Measurements from ENCODE around the gene TMPRSS6.

Gene TMPRSS6

DNA sequence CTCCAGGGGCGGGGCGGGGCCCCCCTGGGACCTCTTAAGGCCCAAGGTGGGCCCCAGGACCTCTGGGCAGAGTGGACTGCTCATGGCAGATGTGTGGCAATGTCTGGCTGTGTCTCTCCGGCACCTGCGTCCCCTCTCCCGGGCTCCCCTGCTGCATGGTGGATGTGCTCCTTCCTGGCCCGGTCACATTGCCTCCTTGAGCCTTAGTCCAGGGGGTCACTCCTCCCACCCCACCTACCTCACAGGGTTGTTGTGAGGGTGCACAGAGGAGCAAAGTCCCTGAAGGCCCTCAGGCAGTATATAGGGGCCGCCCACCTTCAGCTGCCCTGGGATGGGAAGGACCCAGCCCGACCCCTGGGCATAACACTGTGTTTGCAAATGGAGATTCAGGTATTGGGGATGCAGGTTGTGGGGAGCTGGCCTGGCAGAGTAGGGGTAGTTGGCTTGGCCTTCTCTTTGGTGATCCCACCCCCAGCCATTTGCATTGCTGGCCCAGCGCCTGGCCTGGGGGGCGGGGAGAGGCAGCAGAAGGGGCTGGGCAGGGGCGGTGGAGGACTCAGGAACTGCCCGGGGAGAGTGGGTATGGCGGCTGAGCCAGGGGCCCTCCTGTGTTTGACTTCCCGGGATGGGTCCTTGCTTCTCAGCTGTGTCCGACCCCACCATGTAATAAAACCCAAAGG is 46.7 kb downstream of the TMPRSS6 start:
- no peak for DNase-seq

DNA sequence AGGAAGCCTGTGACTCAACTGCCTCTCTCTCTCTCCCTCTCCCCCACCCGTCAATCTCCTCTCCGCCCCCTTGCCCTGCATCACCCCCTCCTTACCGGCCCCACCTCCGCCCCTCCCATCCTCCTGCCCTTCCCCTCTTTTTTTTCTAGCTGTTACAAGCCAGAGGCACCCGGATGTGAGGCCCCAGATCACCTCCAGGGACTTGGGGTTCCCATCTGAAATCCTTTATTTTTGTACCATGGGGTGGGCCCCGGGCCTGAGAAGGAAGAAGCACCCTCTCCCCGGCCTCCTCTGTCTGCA is 47.2 kb downstream of the TMPRSS6 start:
- DNase-seq = no peak

DNA sequence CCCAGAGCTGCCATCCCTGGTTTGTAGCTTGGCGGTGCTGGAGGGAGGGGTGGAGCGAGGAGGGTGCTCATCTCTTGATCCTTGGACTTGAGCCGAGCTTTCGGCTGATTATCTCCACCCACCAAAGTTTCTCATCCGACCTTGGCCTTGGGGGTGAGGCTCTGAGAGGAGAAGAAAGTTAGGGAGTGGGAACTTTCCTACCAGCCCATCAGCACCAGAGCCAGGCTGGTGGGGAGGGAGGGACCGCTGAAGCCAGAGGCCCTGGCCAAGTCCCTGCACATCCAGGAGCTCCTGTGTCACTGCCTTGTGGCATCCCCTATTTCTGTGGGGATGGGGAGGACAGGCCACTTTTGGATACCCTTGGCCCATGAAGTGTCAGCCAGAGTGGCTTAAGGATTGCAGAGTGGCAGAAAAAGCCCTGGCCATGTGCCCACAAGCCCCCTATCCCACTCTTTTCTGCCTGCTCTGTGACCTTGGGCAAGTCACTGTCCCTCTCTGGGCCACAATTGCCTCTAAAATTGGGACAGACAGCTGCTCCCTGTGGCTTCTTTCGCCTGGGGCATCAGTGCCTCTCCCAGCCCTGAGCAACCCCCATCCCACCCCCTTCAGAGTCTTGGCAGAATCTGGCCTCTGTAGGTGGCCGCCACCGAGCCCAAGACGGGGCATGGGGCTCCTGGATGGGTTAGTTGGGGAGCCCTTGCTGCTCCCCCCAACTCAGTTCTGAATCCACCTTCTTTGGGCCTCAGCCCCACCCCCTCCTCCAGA is 47.7 kb downstream of the TMPRSS6 start:
- DNase-seq = no peak

DNA sequence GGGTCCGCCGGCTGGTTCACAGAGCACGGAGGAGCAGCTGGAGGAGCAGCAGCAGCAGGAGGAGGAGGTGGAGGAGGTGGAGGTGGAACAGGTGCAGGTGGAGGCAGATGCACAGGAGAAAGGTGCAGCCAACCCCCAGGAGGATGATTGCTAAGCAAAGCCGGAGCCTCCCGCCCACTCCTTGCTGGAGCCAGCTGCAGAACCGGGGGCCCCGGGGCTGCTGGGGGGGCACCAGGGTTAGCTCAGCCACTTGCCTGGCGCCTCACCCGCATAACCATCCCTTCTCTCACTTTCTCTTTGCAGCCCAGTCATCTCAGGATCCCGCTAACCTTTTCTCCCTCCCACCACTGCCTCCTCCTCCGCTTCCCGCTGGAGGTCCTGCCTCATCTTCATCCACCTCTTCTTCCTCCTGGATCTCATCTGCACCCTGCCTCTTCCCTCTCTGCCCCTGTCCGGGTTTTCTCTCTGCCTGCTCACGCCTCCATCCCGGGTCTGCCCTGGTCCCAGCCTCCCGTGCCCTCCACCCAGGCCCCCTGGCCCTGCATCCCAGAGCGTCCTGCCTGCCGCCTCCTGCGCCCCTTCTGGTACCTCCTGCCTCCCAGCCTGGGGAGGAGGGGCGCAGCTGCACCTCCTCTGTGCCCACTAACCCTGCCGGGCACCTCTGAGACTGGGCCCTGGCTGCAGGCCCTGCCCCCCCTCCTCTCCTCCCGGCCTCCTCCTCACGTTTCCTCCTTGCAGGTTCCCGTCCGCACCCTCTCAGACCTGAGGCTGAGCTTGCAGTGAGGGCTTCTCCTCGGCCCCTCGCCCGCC is 48.5 kb downstream of the TMPRSS6 start:
- DNase-seq = no peak

DNA sequence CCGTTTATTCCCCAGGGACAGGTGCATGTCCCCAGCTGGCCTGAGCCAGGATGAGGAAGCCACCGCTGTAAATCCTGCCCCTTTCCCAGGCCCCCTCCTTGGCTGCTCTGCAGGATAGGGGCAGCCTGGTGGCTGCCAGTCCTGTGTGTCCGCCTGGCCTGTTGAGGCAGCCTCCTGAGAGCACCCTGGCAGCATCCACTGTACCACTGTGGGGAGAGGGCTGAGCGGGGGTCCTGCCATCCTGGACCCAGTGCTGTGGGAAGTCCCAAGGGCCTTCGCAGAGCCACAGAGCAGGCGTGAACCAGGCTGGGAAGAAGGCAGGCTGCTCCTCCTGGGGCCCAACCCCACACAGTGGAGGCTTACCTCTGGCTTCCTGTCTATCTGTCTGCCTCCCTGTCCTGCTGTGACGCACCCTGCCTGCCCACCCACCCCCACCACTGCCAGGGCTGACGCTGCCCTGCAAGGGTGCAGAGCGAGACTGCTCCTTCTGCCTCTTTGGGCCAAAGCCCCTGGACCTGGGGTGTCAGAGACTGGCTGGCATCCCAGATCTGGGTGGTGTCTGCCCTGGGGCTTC is 49.5 kb downstream of the TMPRSS6 start:
- DNase-seq = no peak

DNA sequence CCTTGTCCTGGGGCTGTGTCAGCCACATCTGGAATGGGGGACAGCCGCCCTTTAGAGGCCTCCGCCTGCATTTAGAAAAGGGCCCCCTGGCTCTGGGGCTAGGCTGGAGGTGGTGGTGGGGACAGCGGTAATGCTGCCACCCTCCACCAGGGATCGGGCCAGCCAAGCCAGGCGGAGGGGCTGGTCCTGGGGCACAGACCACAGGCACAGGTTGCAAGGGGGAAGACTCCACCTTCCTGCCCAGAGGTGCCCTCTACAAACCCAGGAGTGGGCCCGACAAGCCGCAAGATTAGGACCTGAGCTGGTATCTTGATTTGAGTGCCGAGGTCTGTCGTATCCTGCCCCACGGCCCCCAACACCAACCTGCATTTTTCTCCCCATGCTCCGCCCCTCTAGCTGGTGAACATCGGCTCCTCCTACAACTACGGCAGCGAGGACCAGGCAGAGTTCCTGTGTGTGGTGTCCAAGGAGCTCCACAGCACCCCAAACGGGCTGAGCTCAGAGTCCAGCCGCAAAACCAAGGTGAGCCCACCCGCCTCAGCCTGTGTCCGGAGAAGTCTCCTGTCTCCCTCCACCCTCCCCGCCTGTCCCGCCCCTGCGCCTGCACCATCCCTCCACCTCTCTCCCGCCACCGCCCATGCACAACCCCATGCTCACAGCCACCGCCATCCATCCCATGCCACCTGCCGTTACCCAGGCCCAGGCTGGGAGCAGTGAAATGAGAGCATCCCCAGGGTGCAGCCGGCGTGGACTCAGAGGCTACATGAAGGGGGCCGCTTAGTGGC is 50.4 kb downstream of the TMPRSS6 start:
- no peak for DNase-seq

DNA sequence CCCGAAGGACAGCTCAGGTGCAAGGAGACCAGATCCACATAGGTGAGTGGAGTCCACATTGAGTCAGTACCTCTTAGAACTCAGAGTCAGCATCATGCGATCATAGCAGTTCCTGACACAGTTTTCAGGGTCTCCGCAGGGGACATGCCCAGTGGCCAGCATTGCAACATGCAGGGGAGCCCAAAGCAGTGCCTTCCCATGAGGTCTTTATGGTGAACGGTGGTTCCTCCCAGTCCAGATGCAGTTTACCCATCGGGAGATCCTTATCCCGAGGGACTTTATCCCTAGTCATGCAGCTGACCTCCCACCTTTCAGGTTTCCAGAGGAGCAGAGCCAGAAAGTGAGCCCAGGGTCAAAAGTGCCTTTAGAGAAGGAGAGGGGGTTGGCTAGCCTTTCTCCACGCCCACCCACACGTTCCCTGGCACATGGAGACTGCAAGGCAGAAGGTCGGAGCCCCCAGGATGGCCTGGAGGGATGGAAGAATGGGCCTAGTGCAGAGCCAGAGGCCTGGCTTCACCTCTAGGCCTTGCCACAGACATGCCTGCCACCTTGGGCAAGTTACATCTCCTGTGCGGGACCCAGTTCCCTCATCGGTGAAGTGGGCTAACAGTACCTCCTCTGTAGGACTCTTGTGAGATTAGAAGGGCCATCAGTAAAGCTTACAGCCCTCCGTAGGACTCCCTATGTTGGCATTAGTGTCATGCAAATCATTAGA is 51.6 kb downstream of the TMPRSS6 start:
- no peak for DNase-seq

DNA sequence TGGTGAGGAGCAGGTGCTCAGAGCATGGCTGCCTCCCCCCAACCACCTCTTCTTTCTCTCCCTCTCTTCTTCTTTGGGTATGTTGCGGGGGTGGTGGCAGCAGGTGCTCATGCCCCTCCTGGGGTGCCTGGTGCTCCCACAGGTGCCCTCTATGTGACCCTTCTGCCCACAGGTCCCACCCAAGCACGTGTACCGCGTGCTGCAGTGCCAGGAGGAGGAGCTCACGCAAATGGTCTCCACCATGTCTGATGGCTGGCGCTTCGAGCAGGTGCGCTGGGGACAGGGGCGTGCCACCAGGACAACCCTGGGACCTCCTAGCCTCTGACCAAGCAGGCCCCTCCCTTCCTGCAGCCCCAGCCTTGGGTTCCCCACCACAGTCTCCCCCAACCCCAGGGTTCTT is 52.3 kb downstream of the TMPRSS6 start:
- no peak for DNase-seq

DNA sequence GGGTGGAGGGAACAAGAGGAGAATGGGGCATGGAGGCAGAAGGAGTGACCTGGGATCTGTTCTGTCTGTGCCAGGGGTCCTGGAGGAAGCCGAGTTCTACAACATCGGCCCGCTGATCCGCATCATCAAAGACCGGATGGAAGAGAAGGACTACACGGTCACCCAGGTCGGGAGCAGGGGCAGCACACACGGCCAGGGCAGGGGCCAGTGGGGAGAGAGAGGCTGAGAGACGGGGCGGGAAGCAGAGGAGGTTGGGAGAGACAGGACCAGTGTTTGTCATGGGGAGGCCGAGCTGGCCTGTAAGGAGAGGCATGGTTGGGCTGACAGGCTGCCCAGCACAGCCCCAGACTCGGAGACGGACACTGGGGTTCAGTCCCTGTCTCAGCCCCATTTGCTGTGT is 53.3 kb downstream of the TMPRSS6 start:
- DNase-seq = no peak

DNA sequence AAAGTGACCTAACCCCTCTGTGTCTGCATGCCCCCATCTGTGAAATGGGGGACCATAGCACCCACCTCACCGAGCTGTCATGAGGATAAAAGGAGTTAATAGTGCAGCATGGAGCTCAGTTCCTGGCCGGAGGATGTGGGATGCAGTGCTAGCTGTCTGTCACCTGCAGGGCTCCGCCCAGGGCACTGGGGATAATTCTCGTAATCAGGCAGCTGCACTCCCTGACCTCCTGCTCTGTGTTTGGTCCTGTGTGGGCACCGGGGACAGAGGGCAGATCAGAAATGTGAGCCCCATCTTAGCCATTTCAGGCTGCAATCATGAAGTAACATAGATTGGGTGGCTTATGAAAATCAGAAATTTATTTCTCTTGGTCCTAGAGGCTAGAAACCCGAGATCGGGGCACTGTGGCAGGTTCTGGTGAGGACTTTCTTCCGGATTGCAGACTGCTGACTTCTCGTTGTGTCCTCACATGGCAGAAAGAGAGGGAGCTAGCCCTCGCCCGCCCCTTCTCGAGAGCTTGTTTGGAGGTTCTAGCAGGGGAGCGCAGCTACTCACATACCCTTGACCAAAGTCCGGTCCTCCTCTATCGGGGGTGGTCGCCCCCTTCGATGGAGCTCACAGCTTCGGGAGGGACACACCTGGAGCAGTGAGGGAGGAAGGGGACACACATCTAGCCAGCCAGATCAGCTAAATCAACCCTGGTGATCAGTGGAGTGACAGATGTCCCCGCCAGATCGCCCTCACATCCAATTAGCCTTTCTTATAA is 54.7 kb downstream of the TMPRSS6 start:
- no peak for DNase-seq

DNA sequence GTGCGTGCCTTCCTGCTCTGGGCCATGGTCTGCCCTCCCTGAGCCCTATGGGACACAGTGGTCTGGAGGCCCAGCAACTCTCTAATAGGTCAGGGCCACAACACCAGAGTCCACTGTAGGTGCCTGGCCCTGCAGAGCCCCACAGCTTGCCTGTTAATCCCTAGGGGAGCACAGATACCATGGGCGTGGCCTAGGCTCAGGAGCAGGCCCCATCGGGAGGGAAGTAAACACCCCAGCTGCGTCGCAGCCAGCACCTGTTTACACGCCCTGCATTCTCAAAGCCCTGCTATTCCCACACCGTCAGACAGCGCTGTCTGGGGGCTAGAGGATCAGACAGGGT is 55.5 kb downstream of the TMPRSS6 start:
- peak; percentile 42 for DNase-seq

DNA sequence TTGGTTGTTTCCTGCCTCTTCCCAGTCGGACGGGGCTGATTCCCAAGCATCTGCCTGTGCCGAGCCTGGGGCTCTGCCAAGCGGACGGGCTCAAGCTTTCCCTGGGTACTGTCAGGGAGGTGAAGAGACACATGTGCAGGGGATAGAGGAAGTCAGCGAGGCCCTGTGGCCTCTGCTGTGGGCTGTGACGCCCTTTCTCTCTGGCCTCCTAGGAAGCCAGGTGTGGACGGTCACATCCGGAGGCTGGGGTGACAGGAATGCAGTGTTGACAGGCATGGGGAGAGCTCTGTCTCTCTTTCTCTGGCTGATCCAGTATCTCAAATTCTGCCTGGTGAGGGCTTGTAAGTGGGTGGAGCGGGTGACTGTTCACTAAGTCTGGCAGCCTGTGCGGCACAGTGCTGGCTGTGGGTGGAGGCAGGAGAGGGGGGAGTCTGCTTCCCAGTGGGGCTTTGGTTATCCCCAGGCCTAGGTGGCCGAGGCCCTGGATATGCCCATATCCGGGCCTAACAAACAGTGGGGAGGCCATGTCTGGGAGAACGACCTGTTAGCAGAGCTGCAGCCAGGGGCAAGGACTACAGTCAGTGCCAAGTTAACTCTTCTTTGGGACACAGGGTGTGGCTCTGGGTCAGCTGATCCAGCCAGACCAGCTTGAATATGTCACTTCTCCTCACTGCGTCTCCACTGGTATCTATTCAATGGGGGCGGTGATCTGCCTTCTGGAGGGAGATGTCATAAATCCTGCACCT is 56.0 kb downstream of the TMPRSS6 start:
- DNase-seq = no peak

DNA sequence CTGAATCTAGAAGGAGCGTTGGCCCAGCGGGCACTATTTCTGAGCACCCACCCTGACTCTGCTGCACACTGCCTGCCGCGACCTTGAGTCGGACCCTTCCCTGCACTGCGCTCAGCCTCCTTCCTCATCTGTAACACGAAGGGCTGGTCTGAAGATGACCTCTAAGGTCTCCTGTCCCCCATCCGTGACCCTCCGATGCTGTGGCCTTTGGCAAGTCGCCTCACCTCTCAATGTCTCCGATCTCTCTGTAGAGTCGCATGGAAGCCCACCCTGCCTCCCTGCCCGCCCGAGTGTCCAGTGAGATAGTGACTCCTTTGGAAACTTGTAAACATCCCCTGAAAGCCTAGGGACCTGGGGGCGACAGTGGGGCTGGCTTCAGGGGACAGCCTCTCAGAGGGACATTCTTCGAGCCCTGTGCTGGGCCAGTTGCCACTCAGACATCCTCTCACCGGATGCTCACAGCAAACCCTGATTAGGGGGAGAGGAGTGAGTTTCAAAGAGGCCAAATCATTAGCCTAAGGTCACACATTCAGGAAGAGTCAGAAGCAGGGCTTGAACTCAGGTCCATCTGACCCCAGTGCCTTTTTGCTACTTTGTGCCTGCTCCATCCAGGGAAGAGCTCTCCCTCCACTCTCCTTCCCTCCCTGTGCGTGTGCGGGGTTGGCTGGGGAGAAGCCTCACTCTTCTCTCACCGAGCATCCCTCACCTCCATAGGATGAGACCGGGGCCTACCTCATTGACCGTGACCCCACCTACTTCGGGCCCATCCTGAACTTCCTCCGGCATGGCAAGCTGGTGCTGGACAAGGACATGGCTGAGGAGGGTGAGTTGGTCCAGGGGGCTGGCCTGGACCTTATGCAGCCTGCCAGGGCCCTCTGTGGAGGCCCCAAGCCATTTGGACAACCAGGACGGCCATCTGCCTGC is 56.9 kb downstream of the TMPRSS6 start:
- no peak for DNase-seq

DNA sequence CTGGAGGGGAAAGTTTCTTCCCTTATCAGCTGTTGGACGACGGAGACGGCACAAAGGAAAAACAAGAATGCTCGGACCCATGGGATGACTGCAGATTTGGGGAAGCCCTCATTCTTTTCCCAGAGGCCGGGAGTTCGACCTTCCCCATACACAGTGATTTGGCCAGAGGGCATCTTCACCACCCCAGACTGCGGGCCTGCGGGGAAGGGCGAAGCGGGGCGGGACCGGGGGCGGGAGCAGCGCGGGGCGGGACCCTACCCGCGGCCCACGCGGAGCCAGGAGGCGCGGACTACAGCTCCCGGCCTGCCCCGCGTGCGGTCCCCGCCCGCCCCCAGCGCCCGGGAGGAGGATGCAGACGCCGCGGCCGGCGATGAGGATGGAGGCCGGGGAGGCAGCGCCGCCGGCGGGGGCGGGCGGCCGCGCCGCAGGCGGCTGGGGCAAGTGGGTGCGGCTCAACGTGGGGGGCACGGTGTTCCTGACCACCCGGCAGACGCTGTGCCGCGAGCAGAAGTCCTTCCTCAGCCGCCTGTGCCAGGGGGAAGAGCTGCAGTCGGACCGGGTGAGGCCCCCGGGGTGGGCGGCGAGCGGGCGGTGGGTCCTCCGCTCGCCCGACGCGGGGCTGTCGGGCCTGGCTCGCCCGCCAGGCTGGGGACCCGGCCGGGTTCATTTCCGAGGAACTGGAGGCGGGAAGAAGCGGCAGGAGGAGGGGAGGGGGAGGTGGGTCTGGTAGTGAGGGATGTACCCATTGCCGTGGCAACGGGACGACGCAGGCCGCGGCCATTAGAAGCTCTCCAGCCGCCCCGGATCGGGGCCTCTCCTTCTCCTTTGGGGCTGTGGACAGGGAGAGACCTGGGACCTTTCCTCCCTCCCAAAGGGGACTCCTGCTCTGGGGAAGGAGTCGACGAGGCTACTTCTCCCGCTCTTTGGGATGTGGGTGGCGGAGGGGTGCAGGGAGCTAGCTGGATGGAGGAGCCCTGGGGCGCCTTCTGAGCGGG is 57.8 kb downstream of the TMPRSS6 start, which contains the start of gene KCTD17:
TSS of gene KCTD17 (plus strand) at position 352 of the 995 bp plus-strand sequence. CDS start at position 371, 19 bp downstream.
- DNase-seq = no peak

DNA sequence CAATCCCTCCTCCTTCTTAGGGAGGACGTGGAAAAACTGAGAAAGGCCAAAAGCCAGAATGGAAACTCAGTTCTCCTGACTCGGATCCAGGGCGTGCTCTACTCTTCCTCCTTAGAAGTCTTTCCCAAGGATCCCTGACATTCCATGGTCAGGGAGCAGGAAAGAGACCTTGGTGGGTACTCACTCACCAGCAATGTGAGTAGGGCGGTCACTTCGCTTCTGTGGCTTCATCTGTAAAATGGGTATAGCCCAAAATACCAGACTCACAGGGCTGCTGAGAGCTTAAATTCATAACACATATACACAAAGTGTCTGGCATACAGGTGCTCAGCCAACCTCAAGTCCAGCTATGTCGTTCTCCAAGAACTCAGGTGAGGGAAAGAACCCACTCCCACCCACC is 58.6 kb downstream of the TMPRSS6 start:
- DNase-seq = no peak

DNA sequence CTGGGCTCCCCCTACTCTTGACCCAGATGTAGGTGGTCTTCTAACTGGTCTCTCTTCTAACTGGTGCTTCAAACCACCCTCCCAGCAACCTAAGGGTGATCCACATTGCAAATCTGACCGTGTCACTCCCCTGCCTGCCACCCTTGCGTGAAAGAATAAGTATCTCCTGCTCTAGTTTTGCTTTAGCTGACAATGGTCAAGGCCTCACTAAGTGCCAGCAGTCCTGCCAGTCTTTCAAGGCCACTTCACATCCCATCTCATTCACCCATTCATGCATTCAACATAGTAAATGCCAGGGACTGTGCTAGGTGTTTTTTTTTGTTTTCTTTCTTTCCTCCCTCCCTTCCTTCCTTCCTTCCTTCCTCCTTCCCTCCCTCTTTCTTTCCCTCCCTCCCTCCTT is 60.3 kb downstream of the TMPRSS6 start:
- DNase-seq = no peak

DNA sequence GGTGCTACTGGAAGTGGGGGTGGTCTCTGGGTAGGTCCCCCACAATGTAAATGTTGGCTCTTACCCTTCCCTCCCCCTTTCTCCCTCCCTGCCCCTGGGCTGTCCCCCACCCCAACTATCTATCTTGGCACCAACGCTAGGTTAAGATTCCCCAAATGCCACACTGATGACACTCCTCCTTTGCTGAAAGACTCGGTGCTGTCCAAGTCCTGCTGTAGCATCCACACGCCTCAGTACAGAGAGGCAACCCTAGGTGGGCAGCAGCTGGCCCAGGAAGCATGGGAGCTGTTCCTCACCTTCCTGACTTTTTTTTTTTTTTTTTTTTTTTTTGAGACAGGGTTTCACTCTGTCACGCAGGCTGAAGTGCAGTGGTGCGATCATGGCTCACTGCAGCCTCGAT is 61.4 kb downstream of the TMPRSS6 start:
- no peak for DNase-seq

DNA sequence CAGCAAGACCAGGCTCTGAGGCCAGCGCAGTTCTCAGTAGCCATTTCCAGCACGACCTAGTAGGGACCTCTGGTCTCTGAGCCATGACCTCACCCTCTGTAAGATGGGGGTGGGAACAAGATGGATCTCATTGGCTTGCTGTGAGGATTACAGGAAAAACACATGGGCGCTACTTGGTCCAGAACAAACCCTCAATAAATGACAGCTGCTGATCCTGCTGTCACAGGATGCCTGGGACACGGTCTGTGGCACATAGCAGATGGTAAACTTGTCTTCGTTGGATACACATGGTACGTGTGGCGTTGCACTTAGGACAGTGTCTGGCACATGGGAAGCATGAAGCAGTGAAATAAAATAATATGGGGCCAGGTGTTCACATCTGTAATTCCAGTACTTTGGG is 62.5 kb downstream of the TMPRSS6 start:
- DNase-seq = peak; percentile 100

All from NCI-H524 treated with DMSO at 0.1 percent for 48 hours (cell line).